IPS DF 4.7 (cell line): Measurements from ENCODE around the gene RPS27L.
"Not testable (repeated sequence)": the region's sequence is repeated elsewhere in the genome, so short reads cannot be mapped to it uniquely, and the experiment has no call there.

Source experiments
- DNase-seq: peaks from one replicate; pipeline ENCODE4 v3.0.0-alpha.2; 2013; ENCODE audit warnings: low spot score; ENCODE audit errors: extremely low read depth

RPS27L gene

DNA sequence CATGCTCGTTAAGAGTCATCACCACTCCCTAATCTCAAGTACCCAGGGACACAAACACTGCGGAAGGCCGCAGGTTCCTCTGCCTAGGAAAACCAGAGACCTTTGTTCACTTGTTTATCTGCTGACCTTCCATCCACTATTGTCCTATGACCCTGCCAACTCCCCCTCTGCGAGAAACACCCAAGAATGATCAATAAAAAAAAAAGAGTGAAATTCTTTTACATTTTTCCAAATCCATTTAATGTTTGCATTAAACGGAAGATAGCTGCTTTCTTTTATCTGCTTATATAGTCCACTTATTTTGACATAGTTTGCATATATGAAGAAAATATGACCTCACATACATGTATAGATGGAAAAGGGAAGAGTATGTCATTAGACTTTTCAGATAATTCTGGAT, 57.7 kb downstream of the RPS27L start:
- DNase-seq, result not testable (repeated sequence)

DNA sequence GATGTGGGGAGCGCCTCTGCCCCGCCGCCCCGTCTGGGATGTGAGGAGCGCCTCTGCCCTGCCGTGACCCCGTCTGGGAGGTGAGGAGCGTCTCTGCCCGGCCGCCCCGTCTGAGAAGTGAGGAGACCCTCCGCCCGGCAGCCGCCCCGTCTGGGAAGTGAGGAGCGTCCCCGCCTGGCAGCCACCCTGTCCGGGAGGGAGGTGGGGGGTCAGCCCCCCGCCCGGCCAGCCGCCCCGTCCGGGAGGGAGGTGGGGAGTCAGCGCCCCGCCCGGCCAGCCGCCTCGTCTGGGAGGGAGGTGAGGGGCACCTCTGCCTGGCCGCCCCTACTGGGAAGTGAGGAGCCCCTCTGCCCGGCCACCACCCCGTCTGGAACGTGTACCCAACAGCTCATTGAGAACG, 58.4 kb downstream of the RPS27L start:
- not testable (repeated sequence) for DNase-seq
